Hepatocyte (in vitro differentiated cells): Measurements from ENCODE around the gene CCNDBP1. TPM values are rescaled to one million over a fixed set of nuclear protein-coding genes. Genes with fewer than 3 reads are reported as not detected.

ENCODE experiments used
- DNase-seq: peaks from one replicate; pipeline ENCODE4 v3.0.0-alpha.2; 2016; ENCODE audit warnings: low spot score
- H2AFZ ChIP-seq: fragments of 200-600 bp; sonication (generic); 2 replicates; pipeline ENCODE4 v1.6.0; 2016; ENCODE audit warnings: antibody characterized with exemption, mild to moderate bottlenecking
- H3K27ac ChIP-seq: fragments of 200-600 bp; sonication (generic); 2 replicates; pipeline ENCODE4 v1.5.1; 2016; ENCODE audit warnings: mild to moderate bottlenecking
- H3K27me3 ChIP-seq: fragments of 200-600 bp; sonication (generic); 2 replicates; pipeline ENCODE4 v1.6.1; 2016
- H3K36me3 ChIP-seq: fragments of 200-600 bp; sonication (generic); replicated peaks from 2 replicates; pipeline ENCODE4 v1.5.1; 2016; ENCODE audit warnings: low read depth; ENCODE audit not compliant: insufficient read depth
- H3K4me1 ChIP-seq: fragments of 200-600 bp; sonication (generic); 2 replicates; pipeline ENCODE4 v1.5.1; 2016; ENCODE audit warnings: mild to moderate bottlenecking, moderate library complexity; ENCODE audit not compliant: insufficient read depth
- H3K4me2 ChIP-seq: fragments of 200-600 bp; sonication (generic); 2 replicates; pipeline ENCODE4 v1.6.0; 2016
- H3K4me3 ChIP-seq: fragments of 200-600 bp; sonication (generic); 2 replicates; pipeline ENCODE4 v1.5.1; 2016; ENCODE audit warnings: mild to moderate bottlenecking
- H3K79me2 ChIP-seq: fragments of 200-600 bp; sonication (generic); 2 replicates; pipeline ENCODE4 v1.6.0; 2017; ENCODE audit warnings: mild to moderate bottlenecking
- H3K9me2 ChIP-seq: fragments of 200-600 bp; sonication (generic); replicated peaks from 2 replicates; pipeline ENCODE4 v1.6.0; 2017; ENCODE audit warnings: mild to moderate bottlenecking; ENCODE audit not compliant: insufficient read depth
- H3K9me3 ChIP-seq: fragments of 200-600 bp; sonication (generic); 2 replicates; pipeline ENCODE4 v1.5.1; 2016; ENCODE audit warnings: low read depth, mild to moderate bottlenecking
- H4K20me1 ChIP-seq: fragments of 200-600 bp; sonication (generic); 2 replicates; pipeline ENCODE4 v1.6.0; 2016; ENCODE audit warnings: mild to moderate bottlenecking; ENCODE audit not compliant: insufficient read depth, poor library complexity, severe bottlenecking
- EZH2 ChIP-seq: fragments of 200-600 bp; sonication (generic); IDR thresholded peaks from 2 replicates; pipeline ENCODE4 v1.6.1; 2016; ENCODE audit warnings: antibody characterized with exemption, mild to moderate bottlenecking, borderline replicate concordance
- EZH2phosphoT487 ChIP-seq: fragments of 200-600 bp; sonication (generic); IDR thresholded peaks from one replicate; pipeline ENCODE4 v1.6.1; 2018; ENCODE audit warnings: antibody characterized with exemption, mild to moderate bottlenecking, low read depth, moderate library complexity; ENCODE audit not compliant: unreplicated experiment, severe bottlenecking
- WGBS: methylation state at CpG from one replicate; pipeline ENCODE4 v1.1.6; 2016; ENCODE audit warnings: low lambda C conversion rate; ENCODE audit errors: missing lambda C conversion rate; 5-methylcytosine and 5-hydroxymethylcytosine counted together
- polyA plus RNA-seq: library from polyadenylated mRNA; unstranded; fragments of >200 nt; fragmentation: Nextera tagmentation; extraction: Ambion mirVana; gene quantifications from 2 replicates; pipeline ENCODE4 v1.2.1, GENCODE V29; 2016
- total RNA-seq: library from RNA; depleted of rRNA; stranded (reverse); fragments of >200 nt; gene quantifications from 2 replicates; pipeline ENCODE4 v1.2.3, GENCODE V29; 2014
- TF ChIP-seq, protein P1 (sequence below): fragments of 200-600 bp; sonication (generic); IDR thresholded peaks from 2 replicates; pipeline ENCODE4 v1.5.1; 2016; ENCODE audit warnings: antibody characterized with exemption, mild to moderate bottlenecking; ENCODE audit not compliant: poor library complexity

Gene CCNDBP1
- total and polyA plus RNA-seq, 2 experiments from 2014 or later = 53.5 to 60.3 TPM

DNA sequence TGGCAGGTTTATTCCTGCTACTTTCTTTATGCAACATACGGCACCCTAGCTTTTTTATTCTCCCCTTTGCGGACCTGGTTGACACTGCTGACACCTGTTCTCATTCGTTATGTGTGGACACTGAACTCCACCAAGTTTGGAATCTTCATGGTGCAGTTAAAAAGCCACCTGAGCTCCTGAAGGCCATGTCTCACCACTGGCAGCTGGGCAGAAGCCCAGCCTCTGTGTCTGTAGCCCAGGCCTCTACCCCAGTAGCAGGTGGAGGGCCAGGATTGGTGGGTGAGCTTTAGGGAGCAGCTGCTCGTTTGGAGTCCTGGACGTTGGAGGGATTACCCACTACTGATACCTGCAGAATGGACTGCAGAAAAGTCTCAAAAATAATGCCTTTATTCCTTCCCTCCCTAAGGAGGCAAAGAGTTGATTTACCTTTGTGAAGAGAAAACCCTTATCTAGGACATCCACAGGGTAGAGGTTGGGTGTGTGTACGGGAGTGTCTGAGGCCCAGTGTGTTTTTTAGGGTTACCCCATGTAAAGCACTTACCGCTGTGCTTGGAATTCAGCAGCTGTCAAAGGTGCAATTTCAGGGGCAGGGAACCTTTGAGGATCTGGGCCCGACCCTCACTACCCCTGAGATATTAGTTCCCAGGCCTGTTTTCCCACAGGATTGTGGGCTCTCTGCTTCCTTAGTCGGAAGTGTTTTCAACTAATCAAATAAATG, 637 bp upstream of the CCNDBP1 start:
- WGBS = 64% methylated on average over 9 of the region's 9 CpGs
- no peaks in the 10 kb centered on the region for H3K9me3 ChIP-seq
- peak overlapping the region; percentile 64 for H3K27ac ChIP-seq
- TF ChIP-seq EZH2phosphoT487 (no peak), EZH2 (no peak)
- TF ChIP-seq, protein P1, sequence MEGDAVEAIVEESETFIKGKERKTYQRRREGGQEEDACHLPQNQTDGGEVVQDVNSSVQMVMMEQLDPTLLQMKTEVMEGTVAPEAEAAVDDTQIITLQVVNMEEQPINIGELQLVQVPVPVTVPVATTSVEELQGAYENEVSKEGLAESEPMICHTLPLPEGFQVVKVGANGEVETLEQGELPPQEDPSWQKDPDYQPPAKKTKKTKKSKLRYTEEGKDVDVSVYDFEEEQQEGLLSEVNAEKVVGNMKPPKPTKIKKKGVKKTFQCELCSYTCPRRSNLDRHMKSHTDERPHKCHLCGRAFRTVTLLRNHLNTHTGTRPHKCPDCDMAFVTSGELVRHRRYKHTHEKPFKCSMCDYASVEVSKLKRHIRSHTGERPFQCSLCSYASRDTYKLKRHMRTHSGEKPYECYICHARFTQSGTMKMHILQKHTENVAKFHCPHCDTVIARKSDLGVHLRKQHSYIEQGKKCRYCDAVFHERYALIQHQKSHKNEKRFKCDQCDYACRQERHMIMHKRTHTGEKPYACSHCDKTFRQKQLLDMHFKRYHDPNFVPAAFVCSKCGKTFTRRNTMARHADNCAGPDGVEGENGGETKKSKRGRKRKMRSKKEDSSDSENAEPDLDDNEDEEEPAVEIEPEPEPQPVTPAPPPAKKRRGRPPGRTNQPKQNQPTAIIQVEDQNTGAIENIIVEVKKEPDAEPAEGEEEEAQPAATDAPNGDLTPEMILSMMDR = no peak
- no peak overlapping the region for H3K4me3 ChIP-seq
- H4K20me1 ChIP-seq = no peaks in the 10 kb centered on the region
- H3K4me1 ChIP-seq = peaks cover 11% of the 10 kb centered on the region
- peak overlapping the region; percentile 100 for H2AFZ ChIP-seq
- H3K36me3 ChIP-seq = no peaks in the 10 kb centered on the region
- H3K9me2 ChIP-seq = no peaks in the 10 kb centered on the region
- peaks cover 12% of the 10 kb centered on the region for H3K79me2 ChIP-seq
- H3K27me3 ChIP-seq = no peaks in the 10 kb centered on the region
- DNase-seq = no peak
- H3K4me2 ChIP-seq = peak overlapping the region; percentile 93

DNA sequence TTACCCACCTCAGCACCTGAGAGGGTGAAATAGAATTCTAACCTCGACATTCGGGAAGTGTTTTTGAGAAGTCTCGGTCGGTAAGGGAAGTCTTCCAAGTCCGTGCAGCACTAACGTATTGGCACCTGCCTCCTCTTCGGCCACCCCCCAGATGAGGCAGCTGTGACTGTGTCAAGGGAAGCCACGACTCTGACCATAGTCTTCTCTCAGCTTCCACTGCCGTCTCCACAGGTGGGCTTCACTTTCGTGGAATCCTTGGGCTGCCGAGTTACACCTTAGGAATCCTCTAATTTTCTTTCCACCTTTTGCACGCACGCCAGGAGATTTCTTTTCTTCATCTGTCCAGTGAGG, 775 bp downstream of the CCNDBP1 start:
- peaks cover 11% of the 10 kb centered on the region for H3K4me1 ChIP-seq
- TF ChIP-seq EZH2phosphoT487 = no peak
- no peak for TF ChIP-seq EZH2
- TF ChIP-seq, protein P1 = no peak
- no peaks in the 10 kb centered on the region for H3K9me3 ChIP-seq
- peak overlapping the region; percentile 93 for H3K4me2 ChIP-seq
- H3K27me3 ChIP-seq = no peaks in the 10 kb centered on the region
- H3K9me2 ChIP-seq = no peaks in the 10 kb centered on the region
- H3K27ac ChIP-seq = peak overlapping the region; percentile 96
- no peaks in the 10 kb centered on the region for H4K20me1 ChIP-seq
- no peaks in the 10 kb centered on the region for H3K36me3 ChIP-seq
- DNase-seq = peak; percentile 28
- peaks cover 12% of the 10 kb centered on the region for H3K79me2 ChIP-seq
- peak overlapping the region; percentile 94 for H3K4me3 ChIP-seq
- WGBS = 5% methylated on average over 13 of the region's 13 CpGs
- H2AFZ ChIP-seq = peak overlapping the region; percentile 100

DNA sequence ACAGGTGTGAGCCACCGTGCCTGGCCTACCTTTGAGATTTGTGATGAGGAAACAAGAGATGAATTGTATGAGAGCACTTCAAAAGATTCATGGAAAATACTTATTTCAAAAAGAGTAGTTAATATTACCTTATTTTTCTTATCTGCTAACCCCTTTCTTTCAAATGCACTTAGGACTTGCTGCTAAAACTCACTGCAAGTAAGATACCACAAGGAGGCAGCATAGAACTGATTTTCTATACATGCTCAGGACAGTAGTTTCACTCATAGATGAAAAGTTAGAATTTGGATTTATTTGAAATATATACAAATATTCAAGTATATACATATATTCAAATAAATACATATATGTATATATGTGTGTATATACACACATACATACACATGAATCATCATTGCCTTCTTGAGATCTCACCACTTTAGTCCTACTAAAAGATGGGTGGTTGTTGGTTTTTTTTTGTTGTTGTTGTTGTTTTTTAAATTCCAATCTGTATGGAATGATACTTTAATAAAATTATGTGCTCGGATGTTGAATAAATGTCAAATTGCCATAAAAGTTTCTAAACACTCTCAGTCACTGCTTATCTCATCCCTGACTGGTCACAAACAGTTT, 2.4 kb downstream of the CCNDBP1 start:
- no peak overlapping the region for H3K27ac ChIP-seq
- peaks cover 11% of the 10 kb centered on the region for H3K4me1 ChIP-seq
- no peaks in the 10 kb centered on the region for H4K20me1 ChIP-seq
- no peak overlapping the region for H2AFZ ChIP-seq
- DNase-seq = peak; percentile 73
- peak overlapping the region; percentile 93 for H3K4me2 ChIP-seq
- WGBS = 80% methylated on average over 2 of the region's 2 CpGs
- TF ChIP-seq EZH2 = no peak
- TF ChIP-seq, protein P1 = peak; percentile 67
- TF ChIP-seq EZH2phosphoT487 = no peak
- H3K27me3 ChIP-seq = no peaks in the 10 kb centered on the region
- no peaks in the 10 kb centered on the region for H3K36me3 ChIP-seq
- no peaks in the 10 kb centered on the region for H3K9me3 ChIP-seq
- no peak overlapping the region for H3K4me3 ChIP-seq
- peaks cover 12% of the 10 kb centered on the region for H3K79me2 ChIP-seq
- no peaks in the 10 kb centered on the region for H3K9me2 ChIP-seq
